Right lobe of liver (tissue), 6 donors: ENCODE measurements around the gene SLC25A12. TPM values are rescaled to one million over a fixed set of nuclear protein-coding genes. Genes with fewer than 3 reads are reported as not detected.

Experiments used
- ATAC-seq, 4 donors: fragments of 200-7000 bp; cut with Tn5 transposase; one replicate each; pipeline ENCODE4 v1.9.1; 2020; ENCODE audit warnings: mild to moderate bottlenecking in 4 of 4, moderate library complexity in 4 of 4
- DNase-seq, 3 donors: peaks; one replicate each; pipeline ENCODE4 v3.0.0-alpha.2; 2020
- H3K27ac ChIP-seq, 3 donors: fragments of 200-600 bp; one replicate each; pipeline ENCODE4 v1.8.0; 2022
- H3K27me3 ChIP-seq, 2 donors: fragments of 200-600 bp; one replicate each; pipeline ENCODE4 v1.8.0; 2022
- H3K36me3 ChIP-seq, 4 donors: fragments of 200-600 bp; sonication (generic) in 1 of 4; one replicate each; pipeline versions ENCODE4 v1.5.1 to v1.8.0; 2017 to 2022; ENCODE audit warnings: control low read depth in 1 of 4
- H3K4me1 ChIP-seq, 4 donors: fragments of 200-600 bp; sonication (generic) in 1 of 4; one replicate each; pipeline versions ENCODE4 v1.5.1 to v1.8.0; 2017 to 2022; ENCODE audit warnings: control low read depth in 1 of 4
- H3K4me3 ChIP-seq, 3 donors: fragments of 200-600 bp; one replicate each; pipeline ENCODE4 v1.8.0; 2022
- H3K9me3 ChIP-seq, 4 donors: fragments of 200-600 bp; sonication (generic) in 1 of 4; one replicate each; pipeline versions ENCODE4 v1.5.1 to v1.8.0; 2017 to 2022; ENCODE audit warnings: control low read depth in 1 of 4
- CTCF ChIP-seq, 4 donors: fragments of 200-600 bp in 3 of 4; fragments of 450-650 bp in 1 of 4; IDR thresholded peaks; one replicate each; pipeline versions ENCODE4 v1.5.1 to v1.8.0; 2016 to 2022; ENCODE audit warnings: antibody characterized with exemption in 4 of 4, mild to moderate bottlenecking in 2 of 4
- POLR2A ChIP-seq: fragments of 450-650 bp; IDR thresholded peaks from one replicate; pipeline ENCODE4 v1.6.1; 2017; ENCODE audit warnings: antibody characterized with exemption, mild to moderate bottlenecking
- WGBS: methylation state at CpG from one replicate; pipeline ENCODE4 v1.1.6; 2018; ENCODE audit warnings: low coverage, low lambda C conversion rate; ENCODE audit not compliant: insufficient coverage; ENCODE audit errors: missing lambda C conversion rate; 5-methylcytosine and 5-hydroxymethylcytosine counted together
- intact Hi-C, 2 donors: fragments of 100-400 bp; cut with DNase I; formaldehyde crosslinking; loops; one replicate each; pipeline versions ENCODE4 v1.11.2 to v1.14.1; 2022
- total RNA-seq, 6 experiments: library from RNA; depleted of rRNA in 2 of 6; stranded (reverse); fragments of >200 nt in 2 of 6; fragmentation: NEBNext Ultra II Directional in 3 of 6; extraction: Animal tissue kit (Norgen Biotek cat#: 25700) in 3 of 6; gene quantifications; one replicate each; pipeline versions ENCODE4 v1.1.0 to v1.2.4, GENCODE V29; 2016 to 2023
- donor health status: DM: no; HTN: yes; CAD: no.
- donor health status: DM: no; HTN: no; CAD: no.
- donor health status: DM: no; HTN: no; CAD: no.
- donor health status: DM: no; HTN: yes; CAD: no.
- donor health status: DM: no; HTN: yes; CAD: no.

The SLC25A12 gene
- total RNA-seq, 6 experiments from 2014 or later: 0.74 to 1.6 (median 1.1) TPM

DNA sequence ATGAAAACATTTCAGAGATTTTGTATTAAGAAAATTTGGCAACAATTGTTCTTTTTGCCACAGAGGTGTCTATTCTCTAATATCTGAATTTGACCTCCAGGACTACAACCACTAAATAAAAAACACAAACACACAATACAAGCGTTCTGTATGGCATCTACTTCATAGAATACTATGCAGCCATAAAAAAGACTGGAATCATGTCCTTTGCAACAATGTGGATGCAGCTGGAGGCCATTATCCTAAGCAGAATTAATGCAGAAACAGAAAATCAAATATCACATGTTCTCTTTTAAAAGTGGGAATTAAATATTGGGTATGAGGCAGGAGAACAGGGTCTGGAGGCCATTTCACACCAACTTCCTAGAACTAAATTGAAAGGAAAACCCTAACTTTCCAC is 19.5 kb downstream of the SLC25A12 start:
- WGBS: 74% methylated on average over 1 of the region's 1 CpG
- intact Hi-C loops: no loop called here
- Histone ChIP-seq H3K27me3 (no peaks in the 10 kb centered on the region), H3K36me3 (no peaks in the 10 kb centered on the region), H3K9me3 (no peaks in the 10 kb centered on the region), H3K27ac (no peak overlapping the region), H3K4me3 (no peak overlapping the region), H3K4me1 (no peaks in the 10 kb centered on the region)
- DNase-seq (no peak), ATAC-seq (no peak)
- TF ChIP-seq POLR2A (no peak), CTCF (IDR thresholded peaks at IDR 0.05) (no peak)

DNA sequence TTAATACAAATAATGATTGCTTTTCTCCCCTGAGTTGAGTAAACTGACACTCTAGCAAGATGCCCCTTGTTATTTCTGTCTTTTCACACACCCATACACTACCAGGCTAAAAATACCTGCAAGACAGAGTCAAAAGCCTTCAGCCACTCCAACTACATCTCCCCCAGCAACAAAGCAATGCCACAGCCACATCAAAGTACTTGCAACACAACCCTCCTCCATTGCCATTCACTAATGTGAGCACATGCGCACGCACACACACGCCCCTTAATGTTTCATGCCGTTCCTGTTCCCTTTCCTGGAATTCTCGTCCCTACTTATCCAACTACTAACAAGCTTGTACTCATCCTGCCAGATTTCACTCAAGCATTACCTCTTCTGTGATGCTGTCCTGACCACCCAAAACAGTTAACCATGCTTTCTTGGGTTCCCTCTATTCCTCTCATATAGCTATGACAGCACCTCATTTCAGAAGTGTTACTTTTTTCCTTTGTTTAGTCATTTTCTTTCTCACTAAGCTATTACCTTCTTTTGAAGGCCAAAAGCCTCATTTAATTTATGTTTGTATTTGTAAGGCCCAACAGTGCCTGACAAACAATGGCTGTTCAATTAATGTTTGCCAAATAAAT is 29.6 kb downstream of the SLC25A12 start:
- H3K27me3 ChIP-seq: no peaks in the 10 kb centered on the region
- no peak overlapping the region for H3K27ac ChIP-seq
- no peak overlapping the region for H3K4me3 ChIP-seq
- no peaks in the 10 kb centered on the region for H3K9me3 ChIP-seq
- DNase-seq: no peak
- intact Hi-C loops: no loop called here
- WGBS: 88% methylated on average over 5 of the region's 5 CpGs
- no peak for ATAC-seq
- TF ChIP-seq CTCF (IDR thresholded peaks at IDR 0.05) (no peak), POLR2A (no peak)
- H3K36me3 ChIP-seq: no peaks in the 10 kb centered on the region
- no peaks in the 10 kb centered on the region for H3K4me1 ChIP-seq

- intact Hi-C loops: no loop called here
Observed at GRCh38 chr2:171862501-171862900, 31.5 kb downstream of the SLC25A12 start.

DNA sequence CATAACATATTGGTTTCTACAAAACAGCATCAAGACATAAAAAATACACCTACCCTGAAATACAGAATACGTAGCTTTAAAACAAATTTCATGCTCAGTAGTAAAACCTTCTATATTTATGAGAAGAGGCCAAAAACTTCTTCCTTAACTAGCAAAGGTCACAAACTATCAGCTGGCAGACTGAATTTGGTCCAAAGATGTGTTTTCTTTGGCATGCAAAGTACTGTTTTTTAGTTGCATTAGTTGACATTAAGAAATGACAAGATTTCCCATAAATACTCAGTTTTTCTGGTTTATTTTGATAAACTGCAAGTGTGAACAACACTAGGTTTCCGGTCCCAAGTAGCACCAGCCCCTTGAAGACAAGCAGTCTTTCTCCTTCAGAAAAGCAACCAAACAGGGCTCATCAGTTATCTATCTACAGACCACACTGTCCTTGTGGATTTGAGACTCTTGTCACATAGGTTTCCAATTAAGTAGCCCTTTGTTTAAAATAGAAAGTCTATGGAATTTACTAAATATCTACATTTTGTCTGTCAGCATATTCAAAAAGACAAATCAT is 35.6 kb downstream of the SLC25A12 start:
- TF ChIP-seq POLR2A (no peak), CTCF (IDR thresholded peaks at IDR 0.05) (no peak)
- no peaks in the 10 kb centered on the region for H3K36me3 ChIP-seq
- no peaks in the 10 kb centered on the region for H3K27me3 ChIP-seq
- no peak overlapping the region for H3K27ac ChIP-seq
- H3K4me1 ChIP-seq: peaks cover 0 to 9% (median 0%) of the 10 kb centered on the region in 4 donors
- no peak for DNase-seq
- 27% methylated on average over 2 of the region's 2 CpGs for WGBS
- ATAC-seq: peak; percentile 45 to 84 (median 66)
- H3K9me3 ChIP-seq: no peaks in the 10 kb centered on the region
- no peak overlapping the region for H3K4me3 ChIP-seq
- intact Hi-C loops: no loop called here

More at GRCh38 chr2:171862501-171862900, 31.5 kb downstream of the SLC25A12 start:
- 89% methylated on average over 3 of the region's 3 CpGs for WGBS
- TF ChIP-seq CTCF (IDR thresholded peaks at IDR 0.05) (no peak), POLR2A (no peak)
- no peaks in the 10 kb centered on the region for H3K36me3 ChIP-seq
- no peaks in the 10 kb centered on the region for H3K27me3 ChIP-seq
- no peak overlapping the region for H3K4me3 ChIP-seq
- DNase-seq (no peak), ATAC-seq (no peak)
- no peaks in the 10 kb centered on the region for H3K9me3 ChIP-seq
- no peak overlapping the region for H3K27ac ChIP-seq
- peaks cover 0 to 9% (median 0%) of the 10 kb centered on the region in 4 donors for H3K4me1 ChIP-seq
